ENCODE measurements around the gene CLDN18.

Gene CLDN18

GRCh38 chr3:138065949-138066348, 56.0 kb downstream of the CLDN18 start:
- DNase-seq = no peak

- no peak for DNase-seq
Observed at GRCh38 chr3:138066383-138066782, 56.4 kb downstream of the CLDN18 start.

- no peak for DNase-seq
Observed at GRCh38 chr3:138066972-138067371, 57.0 kb downstream of the CLDN18 start.

GRCh38 chr3:138068046-138068445, 58.1 kb downstream of the CLDN18 start:
- DNase-seq = no peak

GRCh38 chr3:138068579-138069174, 58.7 kb downstream of the CLDN18 start:
- peak; percentile 24 to 72 (median 54) for DNase-seq

- no peak for DNase-seq
Observed at GRCh38 chr3:138070006-138070405, 60.0 kb downstream of the CLDN18 start.

- DNase-seq = no peak
Observed at GRCh38 chr3:138072796-138073195, 62.8 kb downstream of the CLDN18 start.

GRCh38 chr3:138078096-138078495, 68.1 kb downstream of the CLDN18 start:
- no peak for DNase-seq

- no peak for DNase-seq
Observed at GRCh38 chr3:138078901-138079344, 69.0 kb downstream of the CLDN18 start.

- DNase-seq = no peak
Observed at GRCh38 chr3:138079901-138080300, 69.9 kb downstream of the CLDN18 start.

GRCh38 chr3:138081371-138082084, 71.6 kb downstream of the CLDN18 start:
- DNase-seq = no peak

GRCh38 chr3:138082085-138082991, 72.4 kb downstream of the CLDN18 start:
- DNase-seq = no peak

- no peak for DNase-seq
Observed at GRCh38 chr3:138082992-138083386, 73.0 kb downstream of the CLDN18 start.
